Epithelial cell of prostate (primary cell): ENCODE data around the gene OTOP3.
"Not testable (repeated sequence)": the region's sequence is repeated elsewhere in the genome, so short reads cannot be mapped to it uniquely, and the experiment has no call there.

Experiments used
- DNase-seq: peaks from one replicate; pipeline ENCODE4 v3.0.0-alpha.2; 2011; ENCODE audit warnings: low read depth, low spot score
- H3K27ac ChIP-seq: fragments of 450-650 bp; 2 replicates; pipeline ENCODE4 v1.5.1; 2017; ENCODE audit warnings: mild to moderate bottlenecking

The OTOP3 gene

DNA sequence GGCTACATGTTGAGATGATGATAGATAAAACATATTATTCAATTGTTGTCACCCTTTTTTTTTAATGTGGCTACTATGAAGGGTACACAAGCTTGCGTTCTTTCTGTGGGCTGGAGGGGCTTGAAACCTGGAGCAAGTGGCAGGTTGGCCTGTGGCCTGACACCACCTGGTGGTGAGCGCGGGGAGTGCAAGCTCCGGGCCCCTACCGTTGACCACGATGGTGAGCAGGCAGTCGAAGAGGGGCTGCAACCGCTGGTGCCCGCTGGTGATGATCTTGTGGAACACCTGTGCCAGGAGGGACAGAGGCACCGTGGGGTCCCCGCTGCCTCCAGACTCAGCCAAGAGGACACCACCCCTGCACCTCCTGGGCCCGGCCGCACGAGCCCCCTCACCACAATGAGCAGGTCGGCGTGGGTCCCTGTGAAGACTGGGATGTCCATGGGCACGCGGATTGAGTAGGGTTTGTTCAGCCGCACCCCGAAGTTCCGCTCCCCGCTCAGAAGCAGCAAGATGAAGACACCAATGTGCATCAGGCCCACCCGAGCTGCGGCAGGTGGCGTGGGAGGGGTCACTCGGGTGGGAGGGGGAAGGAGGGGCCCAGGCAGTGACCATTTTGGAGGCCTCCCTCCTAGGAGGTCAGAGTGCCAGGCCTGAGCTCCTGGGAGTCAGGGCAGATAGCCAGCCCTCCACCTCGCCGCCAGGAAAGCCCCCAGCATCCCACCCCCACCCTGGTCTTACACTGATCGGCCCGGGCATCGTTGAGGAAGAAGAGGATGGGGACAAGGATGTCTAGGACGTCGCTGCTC, 22.4 kb downstream of the OTOP3 start:
- no peak for DNase-seq
- H3K27ac ChIP-seq, result no peak overlapping the region

DNA sequence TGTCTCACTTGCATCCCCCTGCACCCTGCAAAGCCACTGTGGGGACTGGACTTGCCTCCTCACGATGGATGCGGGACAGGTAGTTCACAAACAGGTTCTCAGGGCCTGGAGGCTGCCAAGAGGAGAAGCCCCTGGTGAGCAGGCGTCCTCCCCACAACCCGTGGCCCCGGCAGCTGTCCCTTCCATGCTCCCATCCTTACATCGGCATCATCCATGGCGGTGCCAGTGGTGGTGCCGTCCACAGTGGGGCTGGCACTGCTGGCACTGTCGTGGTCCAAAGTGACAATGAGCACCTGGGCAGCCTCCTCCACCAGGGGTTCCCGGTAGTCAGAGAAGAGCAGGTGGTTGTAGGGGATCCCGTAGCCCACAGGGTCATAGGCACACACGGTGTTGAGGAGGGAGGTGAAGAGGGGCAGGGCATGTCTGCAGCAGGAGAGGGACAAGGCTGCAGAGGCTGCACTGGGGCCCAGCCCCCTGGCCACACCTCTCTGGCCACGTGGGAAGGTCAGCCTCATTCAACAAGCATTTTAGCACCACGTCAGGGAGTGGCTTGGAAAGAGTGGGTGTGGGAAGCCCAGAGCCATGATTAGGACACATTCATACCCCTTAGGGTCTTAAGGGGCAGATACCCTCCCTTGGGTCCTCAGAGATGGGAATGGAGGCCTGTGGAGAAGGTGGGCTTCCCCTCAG, 24.3 kb downstream of the OTOP3 start:
- DNase-seq, result no peak

DNA sequence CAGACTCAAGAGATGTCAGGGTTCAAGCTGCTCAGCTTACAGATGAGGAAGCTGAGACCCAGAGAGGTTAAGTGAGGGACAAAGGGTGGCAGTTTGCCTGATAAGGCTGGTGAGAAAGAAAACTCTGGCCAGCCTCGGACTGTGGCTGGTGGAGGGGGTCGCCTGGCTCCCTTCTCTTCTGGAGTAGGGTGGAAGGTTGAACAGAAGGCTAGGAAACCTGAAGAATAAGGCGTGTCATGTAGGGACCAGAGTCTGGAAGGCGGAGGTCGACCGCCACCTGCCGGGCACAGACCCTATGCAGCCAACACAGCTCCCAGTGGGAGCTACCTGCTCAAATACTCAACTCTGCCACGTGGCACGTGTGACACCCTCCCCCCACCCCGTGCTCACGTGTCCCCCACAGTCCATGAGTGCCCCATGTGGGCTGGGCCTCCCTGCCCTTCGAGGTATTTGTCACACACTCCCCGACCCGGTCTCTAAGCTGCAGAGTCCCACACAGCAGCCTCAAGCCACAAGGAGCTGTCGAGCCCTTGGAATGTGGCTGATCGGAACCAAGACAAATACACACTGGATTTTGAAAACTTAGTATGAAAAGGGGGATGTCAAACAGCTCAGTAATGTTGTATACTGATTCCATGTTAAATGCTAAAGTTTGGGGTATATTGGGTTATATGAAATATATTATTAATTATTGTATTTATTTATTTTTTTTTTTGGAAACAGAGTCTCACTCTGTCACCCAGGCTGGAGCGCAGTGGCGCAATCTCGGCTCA, 25.1 kb downstream of the OTOP3 start:
- no peak for DNase-seq
- no peak overlapping the region for H3K27ac ChIP-seq

More for the DNA sequence above, 24.3 kb downstream of the OTOP3 start:
- H3K27ac ChIP-seq, result no peak overlapping the region

- no peak overlapping the region for H3K27ac ChIP-seq
- DNase-seq, result no peak
These were observed 26.1 kb downstream of the OTOP3 start for GRCh38 chr17:74961657-74962350.

DNA sequence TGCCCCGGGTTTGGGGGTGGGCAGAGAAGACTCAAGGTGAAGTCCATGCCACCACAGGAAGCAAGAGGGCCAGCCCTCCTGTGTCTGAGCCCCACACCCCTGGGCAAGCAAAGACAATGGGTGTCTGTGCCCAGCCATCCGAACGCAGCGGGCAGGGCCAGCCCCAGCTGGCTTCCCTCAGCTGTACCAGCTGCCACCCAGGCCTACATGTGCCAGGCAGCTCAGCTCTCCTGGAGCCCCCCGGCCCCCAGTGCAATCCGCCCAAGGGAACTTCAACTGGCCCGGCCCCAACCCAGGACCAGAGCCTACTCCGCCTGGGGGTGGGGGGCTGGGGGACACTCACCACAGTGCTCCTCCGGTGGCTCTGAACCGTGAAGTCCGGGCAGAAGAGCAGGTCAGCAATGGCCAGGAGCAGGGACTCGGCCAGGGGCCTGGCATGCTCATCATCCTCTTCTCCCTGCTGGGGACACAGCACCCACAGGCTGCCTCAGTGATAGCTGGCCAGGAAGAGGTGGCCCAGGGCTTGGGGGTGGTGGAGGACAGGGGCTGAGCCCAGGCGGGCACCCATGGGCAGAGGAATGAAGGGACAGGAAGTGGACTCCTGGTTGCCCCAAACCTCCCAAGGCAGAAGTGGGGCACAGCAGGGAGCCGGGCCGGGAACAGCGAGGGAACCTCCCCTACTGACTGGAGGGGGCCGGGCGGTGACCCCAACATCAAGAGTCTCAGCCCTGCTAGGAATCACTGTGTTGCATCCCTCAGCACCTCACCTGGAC, 27.1 kb downstream of the OTOP3 start:
- no peak overlapping the region for H3K27ac ChIP-seq
- DNase-seq, result no peak

DNA sequence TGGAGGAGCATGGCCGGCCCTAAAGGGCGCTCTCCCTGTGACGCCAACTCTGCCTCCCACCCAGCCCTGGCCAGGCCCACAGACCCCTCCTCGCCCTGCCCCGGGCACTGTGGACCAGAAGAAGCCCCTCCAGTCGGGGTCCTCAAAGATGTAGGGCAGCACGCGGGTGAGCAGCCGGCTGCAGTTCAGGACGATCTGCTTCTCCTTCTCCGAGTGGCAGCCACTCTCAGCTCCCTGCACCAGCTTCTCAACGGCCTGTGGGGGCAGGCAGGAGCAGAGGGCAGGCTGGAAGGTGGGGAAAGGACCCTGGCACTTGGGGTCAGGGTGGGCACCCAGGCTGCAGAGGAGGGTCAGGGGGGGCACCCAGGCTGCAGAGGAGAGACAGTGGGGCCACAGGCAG, 28.0 kb downstream of the OTOP3 start:
- H3K27ac ChIP-seq, result no peak overlapping the region
- DNase-seq, result no peak

DNA sequence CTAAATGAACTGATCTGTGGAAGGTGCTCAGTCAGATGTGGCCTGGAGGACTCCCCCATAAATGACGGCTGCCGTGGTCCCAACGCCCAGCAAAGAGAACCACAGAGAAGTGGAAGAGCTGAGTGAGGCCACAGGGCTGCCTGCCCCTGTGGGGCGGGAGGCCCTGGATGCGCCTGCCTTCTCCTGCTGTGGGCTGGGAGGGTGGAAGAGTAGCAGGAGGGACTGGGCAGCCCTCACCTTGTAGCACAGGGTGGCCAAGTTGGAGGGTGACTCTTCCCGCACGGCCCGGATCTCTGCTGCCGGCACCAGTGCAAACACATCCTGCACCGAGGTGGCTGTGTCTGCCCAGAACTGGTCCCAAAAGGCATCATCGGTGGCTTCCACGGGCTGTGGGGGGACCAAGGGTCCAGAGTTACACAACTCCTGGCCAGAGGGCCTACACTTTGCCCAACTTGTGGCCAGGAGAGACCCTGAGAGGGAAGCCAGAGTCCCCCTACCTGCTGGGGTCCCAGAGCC, 28.6 kb downstream of the OTOP3 start:
- H3K27ac ChIP-seq, result no peak overlapping the region
- no peak for DNase-seq

GRCh38 chr17:74964988-74965622, 29.4 kb downstream of the OTOP3 start:
- DNase-seq, result no peak
- no peak overlapping the region for H3K27ac ChIP-seq

GRCh38 chr17:74968361-74968780, 32.7 kb downstream of the OTOP3 start:
- H3K27ac ChIP-seq, result no peak overlapping the region
- no peak for DNase-seq

GRCh38 chr17:74969501-74969900, 33.8 kb downstream of the OTOP3 start:
- not testable (repeated sequence) for H3K27ac ChIP-seq, DNase-seq

DNA sequence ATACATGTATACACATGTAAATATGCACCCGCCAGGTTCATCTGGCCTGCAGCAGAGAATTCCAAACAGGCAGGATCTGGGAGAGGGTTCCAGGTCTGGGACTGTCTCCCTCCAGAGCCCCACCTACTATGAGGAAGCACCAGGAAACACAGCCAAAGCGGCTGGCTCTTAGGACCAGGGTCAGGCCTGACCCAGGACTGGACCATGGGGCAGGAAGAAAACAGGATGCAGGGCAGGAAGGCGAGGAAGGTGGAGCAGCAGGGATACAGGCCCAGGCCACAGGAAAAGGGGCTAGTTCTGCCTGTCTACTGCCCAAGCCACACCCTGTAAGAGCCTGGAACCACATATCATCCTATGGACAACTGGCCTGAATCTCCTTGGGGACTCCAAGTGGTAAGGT, 34.7 kb downstream of the OTOP3 start:
- DNase-seq, result no peak
- no peak overlapping the region for H3K27ac ChIP-seq

GRCh38 chr17:74971069-74971841, 35.6 kb downstream of the OTOP3 start:
- DNase-seq, result no peak
- no peak overlapping the region for H3K27ac ChIP-seq

DNA sequence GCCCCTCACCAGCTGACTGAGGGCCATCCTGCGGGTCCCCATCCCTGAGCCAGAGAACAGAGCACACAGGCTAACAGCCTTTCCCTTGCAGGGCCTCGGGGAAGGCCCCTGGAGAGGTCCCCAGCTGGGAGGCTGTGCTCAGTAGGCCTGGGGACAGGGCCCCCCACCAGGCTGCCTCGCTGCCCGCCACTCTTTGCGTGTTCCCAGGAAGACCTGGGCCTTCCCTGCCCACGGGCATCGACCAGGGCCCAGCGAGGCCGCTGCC, 36.1 kb downstream of the OTOP3 start:
- H3K27ac ChIP-seq, result no peak overlapping the region
- DNase-seq, result no peak

GRCh38 chr17:74972107-74972972, 36.6 kb downstream of the OTOP3 start, which contains the start of gene HID1:
Gene HID1 (minus strand): TSS chr17:74972759. CDS start chr17:74972656, 103 bp downstream.
- no peak within 1 kb of the TSS for H3K27ac ChIP-seq
- no peak for DNase-seq

GRCh38 chr17:74972973-74973328, 37.3 kb downstream of the OTOP3 start:
- no peak for DNase-seq
- H3K27ac ChIP-seq, result no peak overlapping the region

DNA sequence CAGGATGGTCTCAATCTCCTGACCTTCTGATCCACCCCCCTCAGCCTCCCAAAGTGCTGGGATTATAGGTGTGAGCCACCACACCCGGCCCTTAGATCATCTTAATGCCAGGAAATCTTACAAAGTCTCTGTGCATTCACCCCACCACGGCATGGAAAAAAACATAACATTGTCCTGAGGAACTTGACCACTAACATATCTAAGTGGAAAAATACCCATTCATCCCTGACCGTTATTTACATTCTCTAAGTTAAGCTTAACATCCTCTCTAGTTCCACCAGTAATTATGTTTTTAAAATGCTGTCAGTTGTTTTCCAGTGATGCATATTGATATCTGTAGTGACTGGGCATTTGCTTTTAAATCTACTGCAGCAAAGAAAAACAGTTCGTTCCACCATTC, 40.2 kb downstream of the OTOP3 start:
- DNase-seq, result no peak
- H3K27ac ChIP-seq, result no peak overlapping the region

- no peak overlapping the region for H3K27ac ChIP-seq
- DNase-seq, result no peak
These were observed 42.1 kb downstream of the OTOP3 start for GRCh38 chr17:74977802-74978201.

- DNase-seq, result no peak
- no peak overlapping the region for H3K27ac ChIP-seq
These were observed 42.5 kb downstream of the OTOP3 start for GRCh38 chr17:74978240-74978639.
